ENCODE results near the gene QRFP. TPM values are rescaled to one million over a fixed set of nuclear protein-coding genes. Genes with fewer than 3 reads are reported as not detected.

Gene QRFP, protein sequence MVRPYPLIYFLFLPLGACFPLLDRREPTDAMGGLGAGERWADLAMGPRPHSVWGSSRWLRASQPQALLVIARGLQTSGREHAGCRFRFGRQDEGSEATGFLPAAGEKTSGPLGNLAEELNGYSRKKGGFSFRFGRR
- polyA plus RNA-seq: 0.36 TPM
- long read RNA-seq, donor 1: 0 reads
- long read RNA-seq, donor 2: 0 reads
- long read RNA-seq, donor 3: 0 reads
- long read RNA-seq, donor 4: 0 reads
- long read RNA-seq, donor 5: 0 reads
- long read RNA-seq, donor 6: 0 reads
- long read RNA-seq, donor 7: 0 reads
- long read RNA-seq, donor 8: 0 reads
- long read RNA-seq, donor 9, partial matches to known transcripts: 0 of 1 reads
- long read RNA-seq, donor 9, other reads (novel, unspliced or antisense): 0 of 1 reads
- long read RNA-seq, donor 10: 0 reads
- long read RNA-seq, donor 11: 0 reads

DNA sequence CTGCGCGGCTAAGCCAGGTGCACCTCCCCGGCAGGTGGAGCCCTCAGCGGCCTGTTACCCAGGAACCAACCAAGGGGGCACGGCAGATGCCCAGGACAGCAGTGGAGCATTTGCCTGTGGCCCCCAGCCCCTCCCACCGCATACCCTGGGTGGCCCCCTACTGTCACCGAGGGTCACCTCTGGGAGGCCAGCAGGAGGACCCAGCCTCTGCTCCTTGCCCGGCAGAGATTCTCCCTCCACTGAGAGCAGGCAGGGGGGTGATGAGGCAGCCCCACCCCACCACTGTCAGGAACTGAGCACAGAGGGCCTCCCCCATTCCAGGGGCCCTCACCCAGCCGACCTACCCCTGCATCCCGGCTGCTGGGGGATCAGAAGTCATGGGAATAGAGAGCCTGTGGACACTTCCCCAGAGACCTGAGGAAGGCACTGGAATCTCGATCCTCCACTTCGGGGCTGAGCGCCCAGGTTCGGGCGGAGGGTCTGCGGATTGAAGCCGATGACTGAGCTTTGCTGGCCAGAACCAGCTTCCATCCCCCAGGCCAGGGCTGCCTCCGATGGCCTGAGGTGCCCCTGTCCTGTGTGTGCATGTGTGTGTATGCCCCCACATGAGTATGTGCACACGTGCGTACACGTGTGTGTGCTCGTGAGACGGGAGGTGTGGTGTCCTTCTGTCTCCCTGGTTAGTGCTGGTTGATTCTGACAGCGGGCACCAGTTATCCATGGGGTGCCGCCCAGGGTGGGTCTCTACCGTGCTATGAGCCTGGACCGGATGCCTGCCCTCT, at the start of gene QRFP:
QRFP (minus strand) TSS at position 580 of the 782 bp plus-strand sequence. CDS start 2,974 bp downstream, outside the sequence.
- no peaks in the 10 kb centered on the region for H3K9me3 ChIP-seq (ENCODE audit: control insufficient read depth, low read depth, low read length)
- peaks cover 21% of the 10 kb centered on the region for H3K36me3 ChIP-seq (ENCODE audit: control insufficient read depth, insufficient read depth, low read length)
- H3K27me3 ChIP-seq (ENCODE audit: control insufficient read depth, insufficient read depth, low read length): peaks cover 28% of the 10 kb centered on the region
- WGBS (ENCODE audit: insufficient coverage, low lambda C conversion rate): no CpG with 5 or more reads among the region's 27 CpGs
- H3K4me1 ChIP-seq (ENCODE audit: control insufficient read depth, insufficient read depth, low read length): peaks cover 3% of the 10 kb centered on the region
- no peak within 1 kb of the TSS for H3K27ac ChIP-seq (ENCODE audit: low read length)
- no peak for DNase-seq
- no peak within 1 kb of the TSS for H3K4me3 ChIP-seq (ENCODE audit: low read length)

DNA sequence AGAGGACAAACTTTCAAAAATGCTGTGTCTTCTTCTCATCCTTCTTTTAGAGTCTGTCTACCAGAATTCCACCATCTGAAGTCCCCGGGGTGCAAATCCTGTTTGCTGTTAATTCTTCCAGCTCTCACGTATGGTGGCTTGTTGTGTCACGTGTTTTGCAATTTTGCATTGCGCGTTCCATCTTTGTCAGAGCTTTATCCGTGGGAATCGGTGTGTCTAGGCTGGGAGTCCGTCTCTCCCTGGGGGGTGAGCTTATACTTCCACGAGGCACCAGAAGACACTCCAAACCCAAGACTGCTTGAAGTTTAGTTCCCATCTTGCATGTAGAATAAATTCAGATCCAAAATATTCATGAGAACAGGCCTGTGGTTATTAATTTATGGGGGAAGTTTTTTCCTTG, 48.6 kb upstream of the QRFP start:
- Histone ChIP-seq H3K27me3 (ENCODE audit: control insufficient read depth, insufficient read depth, low read length) (peaks cover 48% of the 10 kb centered on the region), H3K27ac (ENCODE audit: low read length) (no peak overlapping the region), H3K36me3 (ENCODE audit: control insufficient read depth, insufficient read depth, low read length) (no peaks in the 10 kb centered on the region), H3K4me1 (ENCODE audit: control insufficient read depth, insufficient read depth, low read length) (peaks cover 4% of the 10 kb centered on the region), H3K9me3 (ENCODE audit: control insufficient read depth, low read depth, low read length) (no peaks in the 10 kb centered on the region), H3K4me3 (ENCODE audit: low read length) (no peak overlapping the region)
- no peak for DNase-seq
- WGBS (ENCODE audit: insufficient coverage, low lambda C conversion rate): 100% methylated on average over 2 of the region's 9 CpGs

DNA sequence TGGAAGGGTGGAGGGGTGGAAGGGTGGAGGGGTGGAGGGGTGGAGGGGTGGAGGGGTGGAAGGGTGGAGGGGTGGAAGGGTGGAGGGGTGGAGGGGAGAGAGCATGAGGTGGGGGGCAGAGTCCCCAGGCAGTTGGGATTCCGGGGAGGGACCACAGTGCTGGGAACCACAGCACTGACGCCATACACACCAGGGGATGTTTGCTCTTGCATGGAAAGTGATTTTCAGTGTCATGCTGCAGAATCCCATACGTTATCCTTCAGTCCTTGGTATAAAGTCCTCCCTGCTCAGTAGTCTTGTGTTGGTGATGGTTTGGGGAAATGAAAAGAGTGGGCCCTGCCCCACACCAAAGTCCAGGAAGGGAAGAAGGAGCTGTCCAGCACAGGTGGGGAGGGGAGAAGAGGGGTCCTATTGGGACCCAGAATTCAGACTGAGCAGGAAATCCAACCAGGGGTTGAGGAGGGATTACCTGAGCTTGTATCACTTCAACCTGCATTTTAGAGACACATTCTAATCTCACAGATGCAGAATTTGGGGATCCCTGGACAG, 48.0 kb upstream of the QRFP start:
- no peaks in the 10 kb centered on the region for H3K36me3 ChIP-seq (ENCODE audit: control insufficient read depth, insufficient read depth, low read length)
- peaks cover 3% of the 10 kb centered on the region for H3K9me3 ChIP-seq (ENCODE audit: control insufficient read depth, low read depth, low read length)
- no CpG with 5 or more reads among the region's 3 CpGs for whole genome bisulfite sequencing (ENCODE audit: insufficient coverage, low lambda C conversion rate)
- peaks cover 4% of the 10 kb centered on the region for H3K4me1 ChIP-seq (ENCODE audit: control insufficient read depth, insufficient read depth, low read length)
- H3K4me3 ChIP-seq (ENCODE audit: low read length): no peak overlapping the region
- no peak overlapping the region for H3K27ac ChIP-seq (ENCODE audit: low read length)
- peaks cover 53% of the 10 kb centered on the region for H3K27me3 ChIP-seq (ENCODE audit: control insufficient read depth, insufficient read depth, low read length)
- no peak for DNase-seq

DNA sequence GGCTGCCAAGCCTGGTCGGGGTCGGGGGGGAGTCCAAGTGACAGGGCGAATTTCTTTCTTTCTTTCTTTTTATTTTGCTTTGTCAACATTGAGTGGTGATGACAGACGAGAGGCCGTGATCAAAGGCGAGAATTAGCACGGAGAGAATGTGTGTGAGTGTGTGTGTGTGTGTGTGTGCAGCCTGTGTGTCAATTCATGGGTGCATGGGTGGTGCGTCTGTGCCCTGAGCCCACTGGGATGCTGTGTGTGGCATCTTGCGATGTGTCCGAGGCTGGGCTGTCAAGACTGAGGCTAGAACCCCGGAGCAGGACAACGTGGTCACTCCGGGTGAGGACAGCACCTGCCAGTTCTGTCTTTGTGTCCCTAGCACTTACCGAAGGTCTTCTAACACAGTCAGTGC, 47.2 kb upstream of the QRFP start:
- H3K4me1 ChIP-seq (ENCODE audit: control insufficient read depth, insufficient read depth, low read length): peaks cover 4% of the 10 kb centered on the region
- no CpG with 5 or more reads among the region's 14 CpGs for WGBS (ENCODE audit: insufficient coverage, low lambda C conversion rate)
- DNase-seq: no peak
- H3K27ac ChIP-seq (ENCODE audit: low read length): no peak overlapping the region
- no peak overlapping the region for H3K4me3 ChIP-seq (ENCODE audit: low read length)
- peaks cover 3% of the 10 kb centered on the region for H3K9me3 ChIP-seq (ENCODE audit: control insufficient read depth, low read depth, low read length)
- H3K36me3 ChIP-seq (ENCODE audit: control insufficient read depth, insufficient read depth, low read length): no peaks in the 10 kb centered on the region
- peaks cover 60% of the 10 kb centered on the region for H3K27me3 ChIP-seq (ENCODE audit: control insufficient read depth, insufficient read depth, low read length)

DNA sequence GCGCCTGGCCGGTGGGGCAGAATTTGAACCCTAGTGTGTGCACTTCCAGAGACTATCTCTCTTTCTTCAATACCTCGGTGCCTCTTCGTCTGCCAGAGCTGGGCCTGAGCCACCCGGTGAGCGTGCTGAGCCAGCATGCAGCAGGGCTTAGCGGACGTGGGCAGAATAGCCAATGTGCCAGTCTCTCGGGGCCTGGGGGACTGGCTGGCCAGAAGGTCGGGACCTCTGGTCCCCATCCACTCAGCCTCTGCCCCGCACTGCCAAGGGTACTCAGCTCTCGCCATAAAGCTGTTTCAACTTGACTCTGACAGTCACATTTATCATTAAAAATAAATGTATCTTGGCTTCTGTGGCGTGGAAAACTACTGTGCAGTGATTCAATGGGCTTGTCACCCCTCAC, 46.6 kb upstream of the QRFP start:
- Histone ChIP-seq H3K4me1 (ENCODE audit: control insufficient read depth, insufficient read depth, low read length) (peaks cover 4% of the 10 kb centered on the region), H3K9me3 (ENCODE audit: control insufficient read depth, low read depth, low read length) (peaks cover 3% of the 10 kb centered on the region), H3K27ac (ENCODE audit: low read length) (no peak overlapping the region), H3K27me3 (ENCODE audit: control insufficient read depth, insufficient read depth, low read length) (peaks cover 60% of the 10 kb centered on the region), H3K36me3 (ENCODE audit: control insufficient read depth, insufficient read depth, low read length) (no peaks in the 10 kb centered on the region), H3K4me3 (ENCODE audit: low read length) (no peak overlapping the region)
- no CpG with 5 or more reads among the region's 13 CpGs for WGBS (ENCODE audit: insufficient coverage, low lambda C conversion rate)
- no peak for DNase-seq

DNA sequence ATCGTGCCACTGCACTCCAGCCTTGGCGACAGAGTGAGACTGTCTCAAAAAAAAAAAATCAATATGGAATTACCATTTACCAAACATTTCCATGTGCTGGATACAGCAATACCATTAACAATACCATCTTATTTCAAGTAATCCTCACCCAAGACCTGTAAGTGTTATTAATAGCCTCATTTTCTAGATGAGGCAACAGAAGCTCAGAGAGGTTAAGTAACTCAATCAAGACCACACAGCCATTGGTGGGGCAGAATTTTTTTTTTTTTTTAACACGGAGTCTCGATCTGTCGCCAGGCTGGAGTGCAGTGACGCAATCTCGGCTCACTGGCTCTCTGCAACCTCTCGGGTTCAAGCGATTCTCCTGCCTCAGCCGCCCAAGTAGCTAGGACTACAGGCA, 46.1 kb upstream of the QRFP start:
- WGBS (ENCODE audit: insufficient coverage, low lambda C conversion rate): no CpG with 5 or more reads among the region's 10 CpGs
- Histone ChIP-seq H3K4me1 (ENCODE audit: control insufficient read depth, insufficient read depth, low read length) (peaks cover 4% of the 10 kb centered on the region), H3K4me3 (ENCODE audit: low read length) (no peak overlapping the region), H3K27me3 (ENCODE audit: control insufficient read depth, insufficient read depth, low read length) (peaks cover 60% of the 10 kb centered on the region), H3K36me3 (ENCODE audit: control insufficient read depth, insufficient read depth, low read length) (no peaks in the 10 kb centered on the region), H3K27ac (ENCODE audit: low read length) (no peak overlapping the region), H3K9me3 (ENCODE audit: control insufficient read depth, low read depth, low read length) (peaks cover 3% of the 10 kb centered on the region)
- no peak for DNase-seq

DNA sequence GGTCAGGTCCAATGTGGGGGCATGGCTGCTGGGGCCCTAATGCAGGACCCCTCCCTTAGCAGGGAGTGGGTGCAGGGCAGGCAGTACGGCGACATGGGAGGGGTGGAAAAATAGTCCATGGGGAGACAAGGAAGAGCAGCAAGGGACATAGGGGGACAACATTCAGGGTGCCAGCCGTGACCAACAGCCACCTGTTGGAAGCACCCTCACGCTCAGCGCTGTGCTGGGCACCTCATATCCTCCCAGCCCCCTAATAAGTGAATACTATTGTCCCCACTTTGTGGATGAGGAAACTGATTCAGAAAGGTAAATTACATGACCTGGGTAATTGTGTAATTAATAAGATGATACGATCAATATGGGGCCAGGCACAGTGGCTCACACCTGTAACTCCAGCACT, 45.5 kb upstream of the QRFP start:
- H3K4me1 ChIP-seq (ENCODE audit: control insufficient read depth, insufficient read depth, low read length): peaks cover 4% of the 10 kb centered on the region
- H3K4me3 ChIP-seq (ENCODE audit: low read length): no peak overlapping the region
- no CpG with 5 or more reads among the region's 6 CpGs for WGBS (ENCODE audit: insufficient coverage, low lambda C conversion rate)
- no peak for DNase-seq
- H3K27ac ChIP-seq (ENCODE audit: low read length): no peak overlapping the region
- peaks cover 62% of the 10 kb centered on the region for H3K27me3 ChIP-seq (ENCODE audit: control insufficient read depth, insufficient read depth, low read length)
- H3K36me3 ChIP-seq (ENCODE audit: control insufficient read depth, insufficient read depth, low read length): no peaks in the 10 kb centered on the region
- H3K9me3 ChIP-seq (ENCODE audit: control insufficient read depth, low read depth, low read length): peaks cover 3% of the 10 kb centered on the region

DNA sequence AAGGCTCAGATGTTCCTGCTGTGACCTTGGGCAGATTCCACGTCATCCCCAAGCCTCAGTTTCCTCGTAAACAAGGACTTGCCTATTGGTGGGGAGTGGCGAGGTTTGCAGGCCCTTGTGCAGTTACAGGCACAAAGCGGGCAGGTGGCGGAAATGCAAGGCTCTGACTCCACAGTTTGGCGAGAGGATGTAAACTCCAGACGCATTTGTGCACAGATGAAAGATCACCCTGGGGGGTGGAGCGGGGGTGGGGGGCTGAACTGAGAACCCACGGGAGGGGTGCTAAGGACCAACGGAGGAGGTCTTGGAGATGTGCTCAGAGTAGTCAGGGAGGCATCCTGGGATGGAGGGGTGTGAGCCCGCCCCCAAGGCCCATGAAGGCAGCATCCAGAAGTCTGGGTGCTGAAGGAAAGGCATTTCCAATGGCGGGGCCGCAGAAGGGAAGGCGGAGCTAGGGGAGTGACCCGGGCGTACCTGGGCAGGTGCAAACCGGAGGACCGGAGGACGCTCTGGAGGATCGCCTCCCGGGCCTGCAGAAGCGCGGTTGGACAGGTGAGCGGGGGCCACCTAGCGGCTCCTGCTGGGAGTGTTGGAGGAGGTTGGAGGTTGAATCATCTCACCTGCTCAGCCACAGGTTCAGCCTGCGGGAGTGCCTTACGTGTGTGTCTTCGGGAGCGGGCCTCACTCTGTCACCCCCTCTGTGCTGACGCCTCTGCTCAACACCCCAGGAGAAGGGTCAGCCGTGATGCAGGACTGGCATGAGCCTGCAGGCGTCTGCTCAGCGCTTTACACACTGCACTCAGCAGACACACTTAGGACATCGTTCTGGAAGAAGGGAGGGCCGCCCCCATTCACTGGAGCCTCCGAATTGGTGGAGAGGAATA, 44.3 kb upstream of the QRFP start:
- DNase-seq: peak; percentile 75 to 81
- Histone ChIP-seq H3K4me3 (ENCODE audit: low read length) (no peak overlapping the region), H3K27me3 (ENCODE audit: control insufficient read depth, insufficient read depth, low read length) (peaks cover 70% of the 10 kb centered on the region), H3K4me1 (ENCODE audit: control insufficient read depth, insufficient read depth, low read length) (peaks cover 4% of the 10 kb centered on the region), H3K27ac (ENCODE audit: low read length) (no peak overlapping the region), H3K36me3 (ENCODE audit: control insufficient read depth, insufficient read depth, low read length) (no peaks in the 10 kb centered on the region), H3K9me3 (ENCODE audit: control insufficient read depth, low read depth, low read length) (peaks cover 3% of the 10 kb centered on the region)
- no CpG with 5 or more reads among the region's 36 CpGs for WGBS (ENCODE audit: insufficient coverage, low lambda C conversion rate)

DNA sequence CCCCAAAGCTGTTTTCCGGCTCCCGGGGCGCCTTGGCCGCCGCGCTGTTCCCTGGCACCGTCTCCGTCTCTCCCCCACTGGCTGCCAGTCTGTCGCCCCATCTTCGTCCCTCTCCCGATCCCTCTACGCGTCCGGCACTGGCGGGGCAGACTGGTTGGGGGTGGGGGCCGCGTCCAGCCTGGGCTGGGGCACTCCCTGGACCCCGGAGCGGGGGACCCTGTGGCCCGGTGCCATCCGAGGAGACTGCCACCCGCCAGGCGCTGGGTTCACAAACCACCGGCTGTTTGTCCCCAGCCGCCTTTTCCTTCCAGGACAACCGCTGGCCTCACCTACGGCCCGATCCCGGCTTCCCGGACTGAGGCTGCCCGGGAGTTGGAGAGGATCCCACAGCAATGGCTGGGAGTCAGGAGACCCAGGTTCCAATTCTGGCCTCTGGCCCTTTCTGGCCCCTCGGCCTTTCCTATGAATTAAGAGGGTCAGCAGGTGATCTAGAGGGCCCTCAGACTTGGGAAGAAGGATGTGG, 43.5 kb upstream of the QRFP start:
- H3K9me3 ChIP-seq (ENCODE audit: control insufficient read depth, low read depth, low read length): peaks cover 3% of the 10 kb centered on the region
- peaks cover 74% of the 10 kb centered on the region for H3K27me3 ChIP-seq (ENCODE audit: control insufficient read depth, insufficient read depth, low read length)
- no peaks in the 10 kb centered on the region for H3K36me3 ChIP-seq (ENCODE audit: control insufficient read depth, insufficient read depth, low read length)
- peaks cover 7% of the 10 kb centered on the region for H3K4me1 ChIP-seq (ENCODE audit: control insufficient read depth, insufficient read depth, low read length)
- no peak overlapping the region for H3K27ac ChIP-seq (ENCODE audit: low read length)
- no peak overlapping the region for H3K4me3 ChIP-seq (ENCODE audit: low read length)
- no peak for DNase-seq
- no CpG with 5 or more reads among the region's 32 CpGs for WGBS (ENCODE audit: insufficient coverage, low lambda C conversion rate)
